Activated CD8-positive, alpha-beta memory T cell treated with anti-CD3 and anti-CD28 coated beads, Interleukin-2, amount 50 U/mL, for 1 hour (primary cell): ENCODE data around the gene COA1.

Experiments
- DNase-seq: peaks from one replicate; pipeline ENCODE4 v3.0.0-alpha.2; 2020; ENCODE audit errors: extremely low read depth

COA1 gene

GRCh38 chr7:43652364-43652763, 77.0 kb downstream of the COA1 start:
- DNase-seq, result no peak

GRCh38 chr7:43650457-43651052, 78.8 kb downstream of the COA1 start:
- DNase-seq, result no peak

- DNase-seq, result no peak
These were observed 79.5 kb downstream of the COA1 start for GRCh38 chr7:43649755-43650274.

GRCh38 chr7:43648473-43649406, 80.6 kb downstream of the COA1 start:
- peak; percentile 72 for DNase-seq

GRCh38 chr7:43647673-43648472, 81.5 kb downstream of the COA1 start:
- DNase-seq, result no peak

- no peak for DNase-seq
These were observed 82.0 kb downstream of the COA1 start for GRCh38 chr7:43647339-43647672.

GRCh38 chr7:43646603-43647338, 82.6 kb downstream of the COA1 start:
- no peak for DNase-seq

- no peak for DNase-seq
These were observed 83.6 kb downstream of the COA1 start for GRCh38 chr7:43645699-43646226.

GRCh38 chr7:43643846-43644245, 85.5 kb downstream of the COA1 start:
- no peak for DNase-seq

GRCh38 chr7:43642897-43643630, 86.3 kb downstream of the COA1 start:
- no peak for DNase-seq

- no peak for DNase-seq
These were observed 88.6 kb downstream of the COA1 start for GRCh38 chr7:43640679-43641078.

GRCh38 chr7:43639858-43640491, 89.3 kb downstream of the COA1 start:
- DNase-seq, result no peak

GRCh38 chr7:43637114-43637806, 92.1 kb downstream of the COA1 start:
- no peak for DNase-seq

GRCh38 chr7:43636093-43636492, 93.2 kb downstream of the COA1 start:
- DNase-seq, result no peak

- DNase-seq, result no peak
These were observed 94.9 kb downstream of the COA1 start for GRCh38 chr7:43634384-43634783.

- no peak for DNase-seq
These were observed 96.6 kb downstream of the COA1 start for GRCh38 chr7:43632746-43633145.

- DNase-seq, result no peak
These were observed 97.8 kb downstream of the COA1 start for GRCh38 chr7:43631559-43631958.

GRCh38 chr7:43630482-43630881, 98.8 kb downstream of the COA1 start:
- DNase-seq, result no peak

GRCh38 chr7:43629857-43630256, 99.5 kb downstream of the COA1 start:
- no peak for DNase-seq

- DNase-seq, result no peak
These were observed 100.9 kb downstream of the COA1 start for GRCh38 chr7:43628431-43628830.
